Measurements from ENCODE around the gene GNAT2.

The GNAT2 gene

DNA sequence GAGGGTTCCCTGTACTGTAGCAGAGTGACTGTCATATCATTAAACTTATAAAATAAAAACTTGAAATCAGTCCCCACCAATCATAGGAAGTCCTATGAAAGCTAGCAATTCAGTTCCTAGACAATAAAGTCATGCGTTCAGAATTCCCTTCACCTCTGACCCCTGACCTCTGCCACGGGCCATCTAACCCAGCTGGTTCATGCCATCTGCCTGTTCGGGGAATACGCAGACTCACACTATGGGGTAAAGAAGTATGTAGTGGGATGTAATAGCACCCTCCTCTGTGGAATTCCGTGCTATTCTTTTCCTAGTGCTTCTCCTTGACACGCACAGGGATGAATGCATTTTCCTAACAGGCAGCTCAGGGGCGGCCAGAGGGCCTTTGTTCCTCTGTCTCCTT lies 38.6 kb upstream of the GNAT2 start:
- Histone ChIP-seq H3K4me3 (ENCODE audit: low read depth in 1 of 5, low read length in 5 of 5) (no peak overlapping the region), H3K4me1 (ENCODE audit: control insufficient read depth in 5 of 5, insufficient read depth in 5 of 5, low read length in 5 of 5) (peaks cover 0 to 21% (median 18%) of the 10 kb centered on the region in 5 donors), H3K27ac (ENCODE audit: low read depth, low read length) (no peak overlapping the region), H3K9me3 (ENCODE audit: control insufficient read depth in 5 of 5, low read length in 5 of 5) (no peaks in the 10 kb centered on the region), H3K27me3 (ENCODE audit: control insufficient read depth in 5 of 5, insufficient read depth in 4 of 5, low read length in 5 of 5) (no peaks in the 10 kb centered on the region), H3K36me3 (ENCODE audit: control insufficient read depth in 5 of 5, insufficient read depth in 5 of 5, low read length in 5 of 5) (peaks cover 0 to 45% (median 31%) of the 10 kb centered on the region in 5 donors), H3K9ac (ENCODE audit: low read length in 5 of 5) (no peak overlapping the region)

DNA sequence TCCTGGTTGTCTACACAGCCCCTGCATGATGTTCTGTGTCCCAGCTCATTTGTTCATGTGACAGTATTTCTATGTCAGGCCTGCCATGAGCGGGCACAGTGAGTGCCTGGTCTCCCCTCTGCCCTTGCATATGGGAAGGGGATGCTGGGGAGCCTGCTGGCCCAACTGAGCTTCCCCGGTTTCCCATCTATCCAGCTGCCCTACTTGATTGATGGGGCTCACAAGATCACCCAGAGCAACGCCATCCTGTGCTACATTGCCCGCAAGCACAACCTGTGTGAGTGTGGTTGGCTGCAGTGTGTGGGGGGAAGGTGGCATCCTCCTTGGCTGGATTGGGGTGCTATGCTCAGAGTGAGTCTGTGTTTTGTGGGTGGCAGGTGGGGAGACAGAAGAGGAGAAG lies 38.0 kb upstream of the GNAT2 start:
- Histone ChIP-seq H3K9me3 (ENCODE audit: control insufficient read depth in 5 of 5, low read length in 5 of 5) (no peaks in the 10 kb centered on the region), H3K4me3 (ENCODE audit: low read depth in 1 of 5, low read length in 5 of 5) (no peak overlapping the region), H3K27me3 (ENCODE audit: control insufficient read depth in 5 of 5, insufficient read depth in 4 of 5, low read length in 5 of 5) (no peaks in the 10 kb centered on the region), H3K4me1 (ENCODE audit: control insufficient read depth in 5 of 5, insufficient read depth in 5 of 5, low read length in 5 of 5) (peaks cover 0 to 21% (median 18%) of the 10 kb centered on the region in 5 donors), H3K36me3 (ENCODE audit: control insufficient read depth in 5 of 5, insufficient read depth in 5 of 5, low read length in 5 of 5) (peaks cover 0 to 45% (median 31%) of the 10 kb centered on the region in 5 donors), H3K9ac (ENCODE audit: low read length in 5 of 5) (no peak overlapping the region), H3K27ac (ENCODE audit: low read depth, low read length) (no peak overlapping the region)

DNA sequence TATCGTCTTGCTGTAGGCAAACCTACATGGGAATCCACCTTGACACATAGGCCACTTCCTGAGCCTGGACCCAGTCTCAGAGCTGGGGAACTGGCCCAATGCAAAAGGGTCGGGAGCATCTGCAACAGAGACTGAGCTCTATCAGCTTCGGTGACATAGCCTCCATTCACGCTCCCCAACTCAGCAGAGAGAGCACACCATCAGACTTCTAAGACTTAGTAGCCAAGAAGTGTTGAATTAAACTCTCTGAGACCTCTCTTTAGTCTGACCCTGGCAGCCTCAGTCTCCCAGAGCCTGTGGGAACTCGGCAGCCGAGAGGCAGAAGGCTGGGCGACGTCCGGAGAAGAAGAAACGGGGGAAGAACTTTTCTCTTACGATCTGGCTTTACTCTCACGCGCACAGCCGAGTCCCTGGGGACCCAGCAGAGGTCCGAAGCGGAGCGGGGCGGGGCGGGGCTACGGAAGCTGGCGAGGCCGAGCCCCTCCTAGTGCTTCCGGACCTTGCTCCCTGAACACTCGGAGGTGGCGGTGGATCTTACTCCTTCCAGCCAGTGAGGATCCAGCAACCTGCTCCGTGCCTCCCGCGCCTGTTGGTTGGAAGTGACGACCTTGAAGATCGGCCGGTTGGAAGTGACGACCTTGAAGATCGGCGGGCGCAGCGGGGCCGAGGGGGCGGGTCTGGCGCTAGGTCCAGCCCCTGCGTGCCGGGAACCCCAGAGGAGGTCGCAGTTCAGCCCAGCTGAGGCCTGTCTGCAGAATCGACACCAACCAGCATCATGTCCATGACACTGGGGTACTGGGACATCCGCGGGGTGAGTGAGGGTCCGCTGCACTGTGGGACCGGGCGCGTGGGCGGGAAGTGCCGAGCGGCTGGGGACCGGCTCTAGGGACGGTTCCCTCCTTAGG lies 36.5 kb upstream of the GNAT2 start, which contains the start of gene GSTM4:
GSTM4 (plus strand) TSS at position 485 of the 905 bp plus-strand sequence; CDS start at position 776, 291 bp downstream.
- peak within 1 kb of the TSS; percentile 83 to 96 (median 85) for H3K4me3 ChIP-seq (ENCODE audit: low read depth in 1 of 5, low read length in 5 of 5)
- peak within 1 kb of the TSS; percentile 83 for H3K27ac ChIP-seq (ENCODE audit: low read depth, low read length)
- H3K9ac ChIP-seq (ENCODE audit: low read length in 5 of 5), result peak within 1 kb of the TSS; percentile 38 to 86 (median 84)
- H3K4me1 ChIP-seq (ENCODE audit: control insufficient read depth in 5 of 5, insufficient read depth in 5 of 5, low read length in 5 of 5), result peaks cover 0 to 21% (median 18%) of the 10 kb centered on the region in 5 donors
- no peaks in the 10 kb centered on the region for H3K9me3 ChIP-seq (ENCODE audit: control insufficient read depth in 5 of 5, low read length in 5 of 5)
- H3K36me3 ChIP-seq (ENCODE audit: control insufficient read depth in 5 of 5, insufficient read depth in 5 of 5, low read length in 5 of 5), result peaks cover 0 to 31% (median 22%) of the 10 kb centered on the region in 5 donors
- H3K27me3 ChIP-seq (ENCODE audit: control insufficient read depth in 5 of 5, insufficient read depth in 4 of 5, low read length in 5 of 5), result no peaks in the 10 kb centered on the region

GRCh38 chr1:109654519-109654918 lies 35.1 kb upstream of the GNAT2 start:
- Histone ChIP-seq H3K4me1 (ENCODE audit: control insufficient read depth in 5 of 5, insufficient read depth in 5 of 5, low read length in 5 of 5) (peaks cover 0 to 22% (median 18%) of the 10 kb centered on the region in 5 donors), H3K36me3 (ENCODE audit: control insufficient read depth in 5 of 5, insufficient read depth in 5 of 5, low read length in 5 of 5) (peaks cover 0 to 18% (median 11%) of the 10 kb centered on the region in 5 donors), H3K27ac (ENCODE audit: low read depth, low read length) (no peak overlapping the region), H3K9ac (ENCODE audit: low read length in 5 of 5) (no peak overlapping the region), H3K27me3 (ENCODE audit: control insufficient read depth in 5 of 5, insufficient read depth in 4 of 5, low read length in 5 of 5) (no peaks in the 10 kb centered on the region), H3K4me3 (ENCODE audit: low read depth in 1 of 5, low read length in 5 of 5) (no peak overlapping the region), H3K9me3 (ENCODE audit: control insufficient read depth in 5 of 5, low read length in 5 of 5) (no peaks in the 10 kb centered on the region)

DNA sequence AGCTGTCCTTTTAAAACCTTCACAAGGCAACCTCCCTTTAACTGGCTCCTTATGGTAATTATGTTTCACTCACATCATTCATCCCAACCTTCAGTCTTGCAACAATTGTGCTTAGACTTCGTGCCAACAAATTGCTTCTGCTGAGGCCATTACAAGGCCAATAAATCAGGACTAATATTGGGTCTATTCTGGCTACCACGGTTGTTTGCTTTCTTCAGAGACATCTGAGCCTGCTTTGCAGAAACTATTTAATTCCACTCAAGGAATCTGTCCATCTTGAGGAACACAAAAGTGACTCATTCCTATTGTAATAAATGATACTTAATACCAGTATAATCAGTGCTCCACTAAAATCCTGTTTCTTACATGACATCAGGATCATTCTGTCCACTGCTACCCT lies 33.9 kb upstream of the GNAT2 start:
- H3K27ac ChIP-seq (ENCODE audit: low read depth, low read length), result no peak overlapping the region

DNA sequence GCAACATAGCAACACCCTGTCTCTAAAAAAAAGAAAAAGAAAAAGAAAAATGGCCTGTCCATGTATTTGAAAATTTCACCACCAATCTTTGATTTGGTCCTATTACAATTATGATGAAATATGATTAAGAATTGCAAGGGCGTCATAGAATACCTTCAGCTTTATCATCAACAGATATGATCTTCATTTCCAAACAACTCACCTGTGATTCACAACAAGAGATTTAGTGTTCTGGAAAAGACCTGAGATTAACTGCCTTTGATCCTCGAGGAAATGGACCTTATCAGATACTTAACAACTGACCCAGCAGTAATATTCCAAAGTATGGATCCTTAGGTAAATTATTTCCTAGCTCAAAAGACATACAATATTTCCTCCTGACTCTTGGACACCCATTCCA lies 33.0 kb upstream of the GNAT2 start:
- Histone ChIP-seq H3K9me3 (ENCODE audit: control insufficient read depth in 5 of 5, low read length in 5 of 5) (no peaks in the 10 kb centered on the region), H3K36me3 (ENCODE audit: control insufficient read depth in 5 of 5, insufficient read depth in 5 of 5, low read length in 5 of 5) (no peaks in the 10 kb centered on the region), H3K27me3 (ENCODE audit: control insufficient read depth in 5 of 5, insufficient read depth in 4 of 5, low read length in 5 of 5) (no peaks in the 10 kb centered on the region), H3K4me1 (ENCODE audit: control insufficient read depth in 5 of 5, insufficient read depth in 5 of 5, low read length in 5 of 5) (peaks cover 0 to 24% (median 18%) of the 10 kb centered on the region in 5 donors), H3K27ac (ENCODE audit: low read depth, low read length) (no peak overlapping the region), H3K4me3 (ENCODE audit: low read depth in 1 of 5, low read length in 5 of 5) (no peak overlapping the region), H3K9ac (ENCODE audit: low read length in 5 of 5) (no peak overlapping the region)

More for the DNA sequence above, 33.9 kb upstream of the GNAT2 start:
- Histone ChIP-seq H3K4me3 (ENCODE audit: low read depth in 1 of 5, low read length in 5 of 5) (no peak overlapping the region), H3K4me1 (ENCODE audit: control insufficient read depth in 5 of 5, insufficient read depth in 5 of 5, low read length in 5 of 5) (peaks cover 0 to 24% (median 18%) of the 10 kb centered on the region in 5 donors), H3K27me3 (ENCODE audit: control insufficient read depth in 5 of 5, insufficient read depth in 4 of 5, low read length in 5 of 5) (no peaks in the 10 kb centered on the region), H3K36me3 (ENCODE audit: control insufficient read depth in 5 of 5, insufficient read depth in 5 of 5, low read length in 5 of 5) (peaks cover 0 to 9% (median 0%) of the 10 kb centered on the region in 5 donors), H3K9me3 (ENCODE audit: control insufficient read depth in 5 of 5, low read length in 5 of 5) (no peaks in the 10 kb centered on the region), H3K9ac (ENCODE audit: low read length in 5 of 5) (no peak overlapping the region)

DNA sequence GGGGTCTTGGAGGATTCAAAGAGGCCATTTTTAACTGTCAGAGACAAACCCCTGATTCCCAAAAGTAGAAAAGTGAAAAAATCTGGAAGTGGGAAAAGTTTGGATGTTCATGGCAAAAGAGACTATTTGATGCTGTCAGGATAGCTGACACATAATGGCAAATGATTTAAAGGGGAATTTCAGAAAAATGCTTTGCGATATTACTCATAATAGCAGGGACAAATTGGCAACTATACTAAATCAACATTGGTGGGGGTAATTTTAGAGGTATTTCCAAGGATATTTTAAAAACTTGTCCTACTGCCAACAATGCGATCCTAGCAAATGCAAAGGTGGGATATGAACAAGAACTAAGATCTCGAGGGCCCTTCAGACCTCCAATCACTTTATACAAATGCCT lies 31.2 kb upstream of the GNAT2 start:
- H3K9me3 ChIP-seq (ENCODE audit: control insufficient read depth in 5 of 5, low read length in 5 of 5), result no peaks in the 10 kb centered on the region
- no peak overlapping the region for H3K27ac ChIP-seq (ENCODE audit: low read depth, low read length)
- H3K4me3 ChIP-seq (ENCODE audit: low read depth in 1 of 5, low read length in 5 of 5), result no peak overlapping the region
- H3K4me1 ChIP-seq (ENCODE audit: control insufficient read depth in 5 of 5, insufficient read depth in 5 of 5, low read length in 5 of 5), result peaks cover 0 to 10% (median 7%) of the 10 kb centered on the region in 5 donors
- no peaks in the 10 kb centered on the region for H3K36me3 ChIP-seq (ENCODE audit: control insufficient read depth in 5 of 5, insufficient read depth in 5 of 5, low read length in 5 of 5)
- no peaks in the 10 kb centered on the region for H3K27me3 ChIP-seq (ENCODE audit: control insufficient read depth in 5 of 5, insufficient read depth in 4 of 5, low read length in 5 of 5)
- H3K9ac ChIP-seq (ENCODE audit: low read length in 5 of 5), result no peak overlapping the region

GRCh38 chr1:109649491-109649914 lies 30.1 kb upstream of the GNAT2 start:
- no peak overlapping the region for H3K27ac ChIP-seq (ENCODE audit: low read depth, low read length)
- H3K4me1 ChIP-seq (ENCODE audit: control insufficient read depth in 5 of 5, insufficient read depth in 5 of 5, low read length in 5 of 5), result peaks cover 0 to 3% (median 0%) of the 10 kb centered on the region in 5 donors
- H3K27me3 ChIP-seq (ENCODE audit: control insufficient read depth in 5 of 5, insufficient read depth in 4 of 5, low read length in 5 of 5), result no peaks in the 10 kb centered on the region
- H3K36me3 ChIP-seq (ENCODE audit: control insufficient read depth in 5 of 5, insufficient read depth in 5 of 5, low read length in 5 of 5), result no peaks in the 10 kb centered on the region
- peak overlapping the region in 4 of 5 donors; percentile 12 to 52 (median 28) for H3K4me3 ChIP-seq (ENCODE audit: low read depth in 1 of 5, low read length in 5 of 5)
- H3K9me3 ChIP-seq (ENCODE audit: control insufficient read depth in 5 of 5, low read length in 5 of 5), result no peaks in the 10 kb centered on the region
- peak overlapping the region in 1 of 5 donors; percentile 43 for H3K9ac ChIP-seq (ENCODE audit: low read length in 5 of 5)

GRCh38 chr1:109644670-109645069 lies 25.3 kb upstream of the GNAT2 start:
- H3K27me3 ChIP-seq (ENCODE audit: control insufficient read depth in 5 of 5, insufficient read depth in 4 of 5, low read length in 5 of 5), result no peaks in the 10 kb centered on the region
- no peak overlapping the region for H3K4me3 ChIP-seq (ENCODE audit: low read depth in 1 of 5, low read length in 5 of 5)
- no peaks in the 10 kb centered on the region for H3K36me3 ChIP-seq (ENCODE audit: control insufficient read depth in 5 of 5, insufficient read depth in 5 of 5, low read length in 5 of 5)
- no peaks in the 10 kb centered on the region for H3K9me3 ChIP-seq (ENCODE audit: control insufficient read depth in 5 of 5, low read length in 5 of 5)
- no peak overlapping the region for H3K9ac ChIP-seq (ENCODE audit: low read length in 5 of 5)
- H3K4me1 ChIP-seq (ENCODE audit: control insufficient read depth in 5 of 5, insufficient read depth in 5 of 5, low read length in 5 of 5), result peaks cover 0 to 15% (median 13%) of the 10 kb centered on the region in 5 donors
- H3K27ac ChIP-seq (ENCODE audit: low read depth, low read length), result no peak overlapping the region
